ENCODE data around the gene FAN1. TPM values are rescaled to one million over a fixed set of nuclear protein-coding genes. Genes with fewer than 3 reads are reported as not detected.

Gene FAN1
- total RNA-seq, 1 experiment from 2014 or later: 10.2 TPM

DNA sequence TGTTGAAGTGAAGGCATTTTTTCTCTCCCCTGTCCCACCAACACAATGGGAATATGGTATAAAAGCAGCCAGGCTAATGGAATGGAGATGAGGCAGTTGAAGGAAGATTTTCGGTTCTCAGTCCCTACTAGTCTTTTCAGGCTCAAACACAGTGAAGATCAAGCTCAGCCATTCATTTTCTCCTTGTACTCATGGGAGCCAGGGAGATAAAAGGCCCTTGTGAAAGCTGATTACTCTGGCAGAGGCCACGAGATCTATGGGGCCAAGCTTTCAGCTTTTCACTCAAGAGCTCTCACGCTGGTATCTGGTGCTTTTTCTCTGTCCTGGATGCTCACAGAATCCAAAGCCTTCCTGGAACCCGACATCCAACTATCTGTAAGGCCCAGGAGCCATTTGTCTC lies 14.5 kb upstream of the FAN1 start:
- Histone ChIP-seq H3K9me2 (ENCODE audit: insufficient read depth) (no peaks in the 10 kb centered on the region), H3K9me3 (ENCODE audit: insufficient read depth, low read depth) (no peaks in the 10 kb centered on the region), H3K79me2 (ENCODE audit: low read depth) (no peaks in the 10 kb centered on the region), H3K4me3 (no peak overlapping the region), H3K4me2 (no peak overlapping the region), H3K36me3 (ENCODE audit: low read depth) (no peaks in the 10 kb centered on the region), H3F3A (ENCODE audit: insufficient read depth, low read depth) (no peaks in the 10 kb centered on the region), H2AFZ (no peak overlapping the region), H4K20me1 (ENCODE audit: insufficient read depth) (no peaks in the 10 kb centered on the region), H3K27me3 (ENCODE audit: insufficient read depth, low read depth) (0 out of 2 replicates have a peak, but pooled peaks cover 5% of the 10 kb centered on the region), H3K27ac (no peak overlapping the region), H3K4me1 (replicated peaks; ENCODE audit: insufficient read depth) (no peaks in the 10 kb centered on the region)
- intact Hi-C loops (cut with micrococcal nuclease; ENCODE audit: unreplicated experiment): no loop called here
- TF ChIP-seq EZH2 (IDR thresholded peaks at IDR 0.05; ENCODE audit: low read depth) (no peak), CTCF (conservative IDR thresholded peaks at IDR 0.05) (no peak)
- ChIA-PET POLR2A (ENCODE audit: unreplicated experiment) (no interaction called here), CTCF (no interaction called here)
- DNase-seq: no peak
- no TSS peak for BruUV-seq (replicated peaks)

GRCh38 chr15:30895461-30896210 lies 8.1 kb upstream of the FAN1 start:
- Histone ChIP-seq H3K9me3 (ENCODE audit: insufficient read depth, low read depth) (no peaks in the 10 kb centered on the region), H3K4me2 (no peak overlapping the region), H3K79me2 (ENCODE audit: low read depth) (no peaks in the 10 kb centered on the region), H3K4me1 (replicated peaks; ENCODE audit: insufficient read depth) (no peaks in the 10 kb centered on the region), H2AFZ (no peak overlapping the region), H4K20me1 (ENCODE audit: insufficient read depth) (no peaks in the 10 kb centered on the region), H3K36me3 (ENCODE audit: low read depth) (no peaks in the 10 kb centered on the region), H3K27ac (no peak overlapping the region), H3K4me3 (no peak overlapping the region), H3F3A (ENCODE audit: insufficient read depth, low read depth) (no peaks in the 10 kb centered on the region), H3K9me2 (ENCODE audit: insufficient read depth) (no peaks in the 10 kb centered on the region), H3K27me3 (ENCODE audit: insufficient read depth, low read depth) (no peaks in the 10 kb centered on the region)
- no TSS peak for BruUV-seq (replicated peaks)
- DNase-seq: no peak
- ChIA-PET POLR2A (ENCODE audit: unreplicated experiment) (no interaction called here), CTCF (no interaction called here)
- TF ChIP-seq EZH2 (IDR thresholded peaks at IDR 0.05; ENCODE audit: low read depth) (no peak), CTCF (conservative IDR thresholded peaks at IDR 0.05) (no peak)
- intact Hi-C loops (cut with micrococcal nuclease; ENCODE audit: unreplicated experiment): loop anchor here (2.0 kb wide), 1 partner anchor 233 kb away; no protein-coding TSS in a partner anchor

DNA sequence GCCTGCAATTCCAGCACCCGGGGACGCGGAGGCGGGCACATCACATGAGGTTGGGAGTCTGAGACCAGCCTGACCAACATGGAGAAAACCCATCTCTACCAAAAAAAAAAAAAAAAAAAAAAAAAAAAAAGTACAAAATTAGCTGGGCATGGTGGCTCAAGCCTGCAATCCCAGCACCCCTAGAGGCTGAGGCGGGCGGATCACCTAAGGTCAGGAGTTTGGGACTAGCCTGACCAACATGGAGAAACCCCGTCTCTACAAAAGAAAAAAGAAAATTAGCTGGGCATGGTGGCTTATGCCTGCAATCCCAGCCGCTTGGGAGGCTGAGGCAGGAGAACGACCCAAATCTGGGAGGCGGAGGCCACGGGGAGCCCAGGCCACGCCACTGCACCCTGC lies 7.5 kb upstream of the FAN1 start:
- Histone ChIP-seq H3K4me2 (no peak overlapping the region), H3K36me3 (ENCODE audit: low read depth) (no peaks in the 10 kb centered on the region), H3K9me2 (ENCODE audit: insufficient read depth) (no peaks in the 10 kb centered on the region), H3K4me3 (no peak overlapping the region), H2AFZ (no peak overlapping the region), H3F3A (ENCODE audit: insufficient read depth, low read depth) (no peaks in the 10 kb centered on the region), H3K79me2 (ENCODE audit: low read depth) (no peaks in the 10 kb centered on the region), H3K4me1 (replicated peaks; ENCODE audit: insufficient read depth) (no peaks in the 10 kb centered on the region), H3K9me3 (ENCODE audit: insufficient read depth, low read depth) (no peaks in the 10 kb centered on the region), H3K27ac (no peak overlapping the region), H3K27me3 (ENCODE audit: insufficient read depth, low read depth) (no peaks in the 10 kb centered on the region), H4K20me1 (ENCODE audit: insufficient read depth) (no peaks in the 10 kb centered on the region)
- ChIA-PET POLR2A (ENCODE audit: unreplicated experiment) (no interaction called here), CTCF (no interaction called here)
- BruUV-seq (replicated peaks): no TSS peak
- intact Hi-C loops (cut with micrococcal nuclease; ENCODE audit: unreplicated experiment): no loop called here
- TF ChIP-seq EZH2 (IDR thresholded peaks at IDR 0.05; ENCODE audit: low read depth): no peak
- DNase-seq: no peak

DNA sequence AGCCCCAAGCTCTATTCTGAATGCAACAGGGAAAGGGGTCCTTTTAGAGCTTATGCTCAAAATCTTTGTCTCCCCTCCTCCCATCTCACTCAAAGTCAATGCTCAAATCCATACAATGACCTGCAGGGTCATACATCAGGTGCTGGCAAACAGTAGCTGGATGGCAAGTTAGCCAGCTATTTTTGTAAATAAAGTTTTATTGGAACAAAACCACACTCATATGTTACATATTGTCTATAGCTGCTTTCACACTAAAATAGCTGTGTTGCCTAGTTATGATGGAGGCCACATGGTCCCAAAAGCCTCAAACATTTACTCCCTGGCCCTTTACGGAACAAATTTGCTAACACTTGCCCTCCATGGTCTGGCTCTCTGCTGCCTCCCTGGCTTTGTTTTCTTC lies 1.8 kb upstream of the FAN1 start:
- Histone ChIP-seq H4K20me1 (ENCODE audit: insufficient read depth) (no peaks in the 10 kb centered on the region), H3K27me3 (ENCODE audit: insufficient read depth, low read depth) (no peaks in the 10 kb centered on the region), H3K4me3 (no peak overlapping the region), H3K9me3 (ENCODE audit: insufficient read depth, low read depth) (no peaks in the 10 kb centered on the region), H3K79me2 (ENCODE audit: low read depth) (no peaks in the 10 kb centered on the region), H3K4me2 (no peak overlapping the region), H3K9me2 (ENCODE audit: insufficient read depth) (no peaks in the 10 kb centered on the region), H3K27ac (no peak overlapping the region), H3K4me1 (replicated peaks; ENCODE audit: insufficient read depth) (no peaks in the 10 kb centered on the region), H3F3A (ENCODE audit: insufficient read depth, low read depth) (no peaks in the 10 kb centered on the region), H2AFZ (no peak overlapping the region), H3K36me3 (ENCODE audit: low read depth) (no peaks in the 10 kb centered on the region)
- ChIA-PET CTCF (no interaction called here), POLR2A (ENCODE audit: unreplicated experiment) (no interaction called here)
- intact Hi-C loops (cut with micrococcal nuclease; ENCODE audit: unreplicated experiment): loop anchor here (2.0 kb wide), 1 partner anchor 89 kb away; the partner anchor contains the start of gene MTMR10
- BruUV-seq (replicated peaks): no TSS peak
- TF ChIP-seq EZH2 (IDR thresholded peaks at IDR 0.05; ENCODE audit: low read depth) (no peak), CTCF (conservative IDR thresholded peaks at IDR 0.05) (no peak)
- no peak for DNase-seq

Measured in PC-9 (cell line).